ENCODE measurements around the gene LRRC32.

The LRRC32 gene

DNA sequence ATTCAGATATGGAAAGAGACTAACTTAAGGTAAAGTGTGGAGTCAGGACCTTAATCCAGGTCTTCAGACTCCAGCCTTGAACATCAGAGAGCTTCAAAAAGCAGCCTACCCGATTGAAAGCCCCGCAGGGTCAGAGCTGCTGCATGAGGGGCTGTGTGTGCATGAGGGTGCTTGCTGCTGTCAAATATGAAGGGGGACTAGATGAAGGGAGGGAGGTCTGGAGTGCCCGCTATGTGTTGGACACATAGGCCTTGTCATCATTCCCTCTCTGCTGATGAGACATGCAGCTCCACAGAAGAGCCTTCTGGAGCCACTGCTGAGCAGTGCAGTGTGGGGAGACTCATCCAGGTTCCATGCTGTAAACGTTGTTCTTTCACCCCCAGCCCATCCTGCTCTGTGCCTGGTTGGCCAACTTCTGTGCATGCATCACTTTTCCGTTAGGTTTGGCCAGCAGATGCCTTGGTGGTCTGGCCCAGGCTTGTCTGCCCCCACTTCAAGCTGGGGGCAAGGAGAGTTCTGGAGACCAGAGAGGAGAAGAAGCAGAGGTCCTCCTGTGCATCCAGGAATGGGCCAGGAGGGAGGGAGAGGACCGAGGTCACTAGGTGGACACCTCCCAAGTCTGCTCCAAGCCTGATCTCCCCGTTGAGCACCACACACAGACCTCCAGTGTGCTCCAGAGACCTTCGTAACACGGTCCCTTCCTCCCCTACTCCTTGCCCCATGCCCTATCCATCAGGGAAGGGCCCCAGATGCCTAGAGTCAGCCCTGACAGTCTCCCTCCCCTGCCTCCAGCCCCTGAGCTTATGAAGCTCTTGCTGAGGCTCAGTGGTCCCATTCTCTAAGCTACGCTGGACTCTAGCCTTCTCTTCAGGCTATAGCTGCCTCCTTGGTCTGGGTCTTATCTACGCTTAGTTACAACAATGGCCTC, 32.0 kb downstream of the LRRC32 start:
- TF ChIP-seq, protein P1, sequence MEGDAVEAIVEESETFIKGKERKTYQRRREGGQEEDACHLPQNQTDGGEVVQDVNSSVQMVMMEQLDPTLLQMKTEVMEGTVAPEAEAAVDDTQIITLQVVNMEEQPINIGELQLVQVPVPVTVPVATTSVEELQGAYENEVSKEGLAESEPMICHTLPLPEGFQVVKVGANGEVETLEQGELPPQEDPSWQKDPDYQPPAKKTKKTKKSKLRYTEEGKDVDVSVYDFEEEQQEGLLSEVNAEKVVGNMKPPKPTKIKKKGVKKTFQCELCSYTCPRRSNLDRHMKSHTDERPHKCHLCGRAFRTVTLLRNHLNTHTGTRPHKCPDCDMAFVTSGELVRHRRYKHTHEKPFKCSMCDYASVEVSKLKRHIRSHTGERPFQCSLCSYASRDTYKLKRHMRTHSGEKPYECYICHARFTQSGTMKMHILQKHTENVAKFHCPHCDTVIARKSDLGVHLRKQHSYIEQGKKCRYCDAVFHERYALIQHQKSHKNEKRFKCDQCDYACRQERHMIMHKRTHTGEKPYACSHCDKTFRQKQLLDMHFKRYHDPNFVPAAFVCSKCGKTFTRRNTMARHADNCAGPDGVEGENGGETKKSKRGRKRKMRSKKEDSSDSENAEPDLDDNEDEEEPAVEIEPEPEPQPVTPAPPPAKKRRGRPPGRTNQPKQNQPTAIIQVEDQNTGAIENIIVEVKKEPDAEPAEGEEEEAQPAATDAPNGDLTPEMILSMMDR (IDR thresholded peaks at IDR 0.05; ENCODE audit: borderline replicate concordance, insufficient read depth, low read depth, low read length), result no peak
- no peak overlapping the region for H3K4me3 ChIP-seq (ENCODE audit: low read depth, low read length)

DNA sequence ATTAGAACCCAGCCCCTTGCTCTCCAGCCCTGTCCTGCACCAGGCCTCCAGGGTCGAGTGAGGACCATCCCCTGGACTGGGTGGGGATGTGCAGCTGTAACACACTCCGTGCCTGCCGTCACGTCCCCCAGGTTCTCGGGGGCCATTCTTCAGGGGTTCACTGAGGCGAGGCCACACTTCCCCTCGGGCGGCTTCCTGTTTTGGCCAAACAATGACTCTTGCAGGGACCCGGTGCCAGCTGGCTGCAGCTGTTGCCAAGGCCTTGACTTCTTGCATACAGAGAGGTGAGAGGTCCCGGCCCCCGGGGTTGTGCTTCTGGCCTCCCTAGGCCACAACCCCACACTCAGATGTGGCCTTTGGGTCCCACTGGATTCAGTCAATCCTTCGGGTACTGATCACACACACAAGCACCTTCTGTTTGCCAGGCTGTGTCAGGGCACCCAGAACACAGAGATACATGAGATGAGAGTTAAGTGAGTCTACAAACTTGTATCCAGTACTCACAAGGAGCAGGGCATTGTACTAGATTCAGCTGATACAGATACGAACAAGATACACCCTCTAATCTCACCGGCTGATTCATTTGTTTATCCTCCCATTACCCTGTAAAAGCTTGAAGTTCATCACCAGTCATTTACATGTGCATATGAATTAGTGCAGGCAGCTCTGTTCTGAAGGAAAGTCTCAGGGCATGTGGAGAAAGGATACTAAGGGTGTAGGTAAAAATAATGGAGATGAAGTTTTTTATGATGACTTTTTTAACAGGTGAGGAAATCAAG, 32.9 kb downstream of the LRRC32 start:
- no peak overlapping the region for H3K4me3 ChIP-seq (ENCODE audit: low read depth, low read length)
- TF ChIP-seq, protein P1 (IDR thresholded peaks at IDR 0.05; ENCODE audit: borderline replicate concordance, insufficient read depth, low read depth, low read length), result no peak

DNA sequence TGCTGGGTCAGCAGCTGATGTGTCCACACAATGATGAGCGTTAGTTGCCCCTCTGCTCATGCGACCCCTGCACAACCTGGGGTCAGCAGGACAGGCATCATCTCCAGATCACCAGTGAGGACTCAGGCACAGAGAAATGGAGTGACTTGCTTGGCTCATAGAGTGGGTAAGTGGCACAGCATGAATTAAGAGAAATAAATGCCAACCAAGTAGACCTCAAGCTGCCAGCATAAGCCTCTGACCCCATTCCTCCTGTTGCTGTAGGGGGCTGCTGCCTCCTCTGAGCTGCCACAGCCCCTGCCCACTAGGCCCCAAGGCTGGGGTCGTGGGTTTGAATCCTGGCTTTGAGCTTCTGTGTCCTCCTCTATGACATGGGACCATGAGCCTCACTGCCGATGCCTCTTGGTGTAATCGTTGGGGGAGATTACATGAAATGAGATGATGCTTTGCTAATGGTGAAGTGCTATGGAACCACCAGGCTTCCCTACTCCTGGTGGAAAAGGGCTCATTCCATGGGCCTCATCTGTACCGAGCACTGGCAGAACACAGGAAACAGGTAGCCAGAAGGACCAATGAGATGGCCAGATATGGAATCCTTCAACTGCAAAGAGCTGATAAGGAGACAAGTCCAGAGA, 33.6 kb downstream of the LRRC32 start:
- TF ChIP-seq, protein P1 (IDR thresholded peaks at IDR 0.05; ENCODE audit: borderline replicate concordance, insufficient read depth, low read depth, low read length), result no peak
- no peak overlapping the region for H3K4me3 ChIP-seq (ENCODE audit: low read depth, low read length)

DNA sequence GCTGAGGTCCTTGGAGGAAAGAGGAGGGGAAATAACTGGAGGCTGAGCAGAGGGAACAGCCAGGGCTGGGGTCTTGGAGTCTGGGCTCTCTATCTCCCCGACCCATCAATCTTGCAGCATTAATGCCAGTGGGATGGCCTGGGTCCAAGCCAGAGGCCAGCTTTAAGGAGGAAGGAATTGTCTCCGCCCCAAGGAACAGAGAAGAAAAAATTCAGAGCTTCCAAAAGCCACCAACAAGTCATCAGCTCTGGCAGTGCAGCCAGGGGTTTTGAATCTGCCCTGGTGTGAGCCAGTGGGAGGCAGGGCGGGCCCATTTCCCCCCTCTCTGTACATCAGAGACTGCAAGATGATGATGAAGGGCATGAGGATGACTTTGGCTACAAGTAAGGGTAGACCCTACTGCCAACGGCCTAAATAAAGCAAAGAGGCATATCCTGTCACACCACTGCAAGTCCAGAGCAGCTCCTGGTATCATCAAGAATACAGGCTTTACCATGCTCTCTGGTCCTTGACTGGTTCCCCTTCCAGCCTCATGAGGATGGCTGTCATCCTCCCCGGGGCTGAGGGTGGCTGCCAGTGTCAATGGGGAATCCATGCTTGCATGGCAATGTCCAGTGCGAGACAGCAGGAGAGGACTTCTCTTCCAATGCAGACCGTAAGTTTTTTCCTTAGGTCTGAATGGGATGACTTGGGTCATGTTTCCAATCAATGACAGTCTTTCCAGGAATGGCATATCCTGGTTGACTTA, 34.4 kb downstream of the LRRC32 start:
- no peak overlapping the region for H3K4me3 ChIP-seq (ENCODE audit: low read depth, low read length)
- TF ChIP-seq, protein P1 (IDR thresholded peaks at IDR 0.05; ENCODE audit: borderline replicate concordance, insufficient read depth, low read depth, low read length), result no peak

DNA sequence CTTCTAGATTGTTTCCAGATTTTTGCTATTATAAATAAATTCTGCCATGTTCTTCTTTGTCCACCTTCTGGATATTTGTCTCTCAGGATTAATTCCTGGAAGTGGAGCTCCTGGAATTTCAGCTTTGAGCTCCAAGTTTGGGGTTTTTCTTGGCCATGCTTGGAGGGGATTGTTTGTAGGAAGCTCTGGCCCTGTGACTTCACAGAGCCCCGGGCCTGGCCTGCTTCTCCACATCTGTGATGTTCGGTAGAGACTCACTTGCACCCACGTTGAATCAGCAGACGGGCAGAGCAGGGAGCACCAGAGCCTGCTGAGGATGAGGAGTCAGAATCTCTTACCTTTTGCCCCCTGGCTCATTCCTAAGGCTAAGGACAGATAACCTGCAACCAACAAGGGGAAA, 35.7 kb downstream of the LRRC32 start:
- TF ChIP-seq, protein P1 (IDR thresholded peaks at IDR 0.05; ENCODE audit: borderline replicate concordance, insufficient read depth, low read depth, low read length), result no peak
- H3K4me3 ChIP-seq (ENCODE audit: low read depth, low read length), result no peak overlapping the region

DNA sequence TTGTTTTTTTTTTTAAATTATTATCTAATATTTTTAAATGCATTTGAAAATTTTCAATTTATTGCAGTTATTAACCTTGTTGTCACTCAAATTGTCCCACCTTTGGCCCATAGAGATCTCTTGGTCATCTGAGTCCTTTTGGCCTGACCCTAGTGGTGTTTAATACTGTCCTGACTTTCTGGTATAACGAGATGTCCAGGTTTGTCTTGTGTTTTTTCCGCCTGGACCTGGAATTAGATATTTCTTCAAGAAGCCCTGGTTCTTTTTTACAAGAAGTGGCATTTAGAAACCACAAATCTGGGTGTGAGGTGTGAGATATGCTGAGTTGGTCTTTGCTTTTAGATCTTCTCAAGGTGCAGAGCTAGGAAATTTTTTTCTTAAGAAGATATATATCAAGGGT, 38.1 kb downstream of the LRRC32 start:
- TF ChIP-seq, protein P1 (IDR thresholded peaks at IDR 0.05; ENCODE audit: borderline replicate concordance, insufficient read depth, low read depth, low read length), result no peak
- H3K4me3 ChIP-seq (ENCODE audit: low read depth, low read length), result no peak overlapping the region

Measured in GM12875 (cell line).